ENCODE data around the gene IFNGR2. TPM values are rescaled to one million over a fixed set of nuclear protein-coding genes. Genes with fewer than 3 reads are reported as not detected.
"Not testable (repeated sequence)": the region's sequence is repeated elsewhere in the genome, so short reads cannot be mapped to it uniquely, and the experiment has no call there.

The IFNGR2 gene
- polyA plus RNA-seq, 10 donors = 52.0 to 76.1 (median 60.7) TPM

GRCh38 chr21:33433425-33434114 is 30.4 kb downstream of the IFNGR2 start:
- DNase-seq = no peak

GRCh38 chr21:33434770-33435360 is 31.7 kb downstream of the IFNGR2 start:
- peak in 1 of 3 donors; percentile 63 for DNase-seq

- no peak for DNase-seq
These were observed 33.9 kb downstream of the IFNGR2 start for GRCh38 chr21:33437140-33437539.

DNA sequence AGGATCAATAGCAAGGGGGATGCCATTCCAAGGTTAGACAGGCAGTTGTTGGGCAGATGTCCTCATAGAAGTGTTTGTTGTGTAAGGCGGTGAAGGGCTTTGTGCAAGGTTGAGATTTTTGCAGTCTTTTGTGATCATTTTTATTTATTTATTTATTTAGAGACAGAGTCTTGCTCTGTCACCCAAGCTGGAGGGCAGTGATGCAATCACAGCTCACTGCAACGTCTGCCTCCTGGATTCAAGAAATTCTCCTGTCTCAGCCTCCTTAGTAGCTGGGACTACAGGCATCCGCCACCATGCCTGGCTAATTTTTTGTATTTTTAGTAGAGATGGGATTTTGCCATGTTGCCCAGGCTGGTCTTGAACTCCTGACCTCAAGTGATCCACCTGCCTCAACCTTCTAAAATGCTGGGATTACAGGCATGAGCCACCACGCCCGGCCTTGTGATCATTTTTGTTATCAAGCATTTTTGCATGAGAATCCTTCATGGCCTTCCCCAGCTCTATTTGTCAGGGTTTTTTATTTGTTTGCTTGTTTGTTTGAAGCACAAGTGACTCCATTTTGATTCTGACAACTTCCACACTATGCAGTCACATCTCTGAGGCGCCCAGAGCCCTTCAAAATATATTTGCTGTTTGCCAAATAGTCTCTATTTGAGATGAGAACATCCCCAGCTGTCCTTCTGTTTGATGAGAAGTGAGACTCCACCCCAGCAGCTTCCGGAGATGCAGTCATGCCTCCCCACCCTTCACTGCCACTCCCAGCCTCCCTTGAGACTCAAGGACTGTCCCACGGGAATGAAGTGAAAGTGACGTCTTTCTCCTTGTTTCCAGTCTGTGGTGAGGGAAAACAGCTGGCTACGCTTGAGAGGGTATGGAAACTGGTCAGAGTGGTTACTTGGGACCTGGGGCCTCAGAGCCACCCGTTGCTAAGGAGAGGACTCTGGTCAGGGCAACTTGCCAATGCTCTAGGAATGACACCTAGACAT is 38.6 kb downstream of the IFNGR2 start:
- DNase-seq = peak in 1 of 3 donors; percentile 47

DNA sequence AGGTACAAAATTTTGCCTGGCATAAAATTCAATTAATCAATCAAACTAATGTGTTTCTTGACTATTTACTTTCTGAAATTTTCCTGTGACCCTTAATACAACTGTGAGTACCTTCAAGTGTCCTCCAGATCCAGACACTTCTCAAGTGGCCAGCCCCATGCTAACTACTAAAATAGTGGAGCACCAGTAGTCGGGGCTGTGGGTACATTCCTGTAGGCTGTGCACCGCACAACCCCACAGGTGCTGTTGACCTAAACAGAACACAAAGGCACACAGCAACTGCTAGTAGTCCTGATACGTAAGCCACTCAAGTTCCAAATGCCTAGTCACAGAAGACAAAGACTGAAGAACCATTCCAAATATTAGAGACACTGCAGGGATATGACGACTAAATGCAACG is 40.0 kb downstream of the IFNGR2 start:
- DNase-seq = no peak

- no peak for DNase-seq
These were observed 41.3 kb downstream of the IFNGR2 start for GRCh38 chr21:33444499-33444898.

- DNase-seq = not testable (repeated sequence)
These were observed 43.4 kb downstream of the IFNGR2 start for GRCh38 chr21:33446620-33447019.

DNA sequence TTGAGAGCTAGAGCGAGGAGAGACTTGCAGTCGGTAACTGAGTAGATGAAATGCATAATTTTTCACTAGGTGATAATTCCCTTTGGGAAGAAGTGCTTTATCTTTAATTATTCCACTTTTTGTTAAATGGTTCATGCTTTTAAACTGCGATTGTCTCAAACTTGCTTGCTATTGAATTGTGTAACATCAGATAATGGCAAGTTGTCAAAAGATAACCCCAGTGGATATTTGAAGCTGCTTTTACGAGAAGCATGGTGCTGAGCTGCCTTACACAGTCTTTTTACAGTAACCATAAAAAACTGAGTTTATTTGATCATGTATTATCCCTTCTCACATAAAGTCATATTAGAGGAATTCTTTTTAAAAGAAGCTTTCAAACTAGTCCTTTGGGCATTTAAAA is 46.4 kb downstream of the IFNGR2 start:
- DNase-seq = peak in 1 of 3 donors; percentile 41

- DNase-seq = no peak
These were observed 48.4 kb downstream of the IFNGR2 start for GRCh38 chr21:33451634-33452071.

- no peak for DNase-seq
These were observed 49.1 kb downstream of the IFNGR2 start for GRCh38 chr21:33452362-33452761.

GRCh38 chr21:33455686-33456446 is 52.7 kb downstream of the IFNGR2 start:
- DNase-seq = no peak

DNA sequence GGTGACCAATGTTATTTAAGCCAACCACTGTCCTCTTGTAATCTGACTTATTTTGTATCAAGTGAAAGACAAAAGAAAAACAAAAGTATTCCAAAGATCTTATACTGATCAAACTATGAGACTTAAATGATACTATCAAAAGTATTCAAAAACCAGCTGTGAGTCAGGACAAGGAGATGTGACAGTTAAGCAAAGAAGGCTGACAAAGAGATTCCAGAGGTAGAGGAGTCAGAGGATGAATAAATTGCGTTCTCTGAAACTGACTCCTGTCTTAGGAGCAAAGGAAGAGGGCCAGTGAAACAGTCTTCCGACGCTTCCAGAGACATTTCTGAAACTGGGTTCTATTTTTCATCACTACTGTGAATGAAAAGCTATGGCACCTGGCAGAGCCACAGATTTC is 55.6 kb downstream of the IFNGR2 start:
- no peak for DNase-seq

DNA sequence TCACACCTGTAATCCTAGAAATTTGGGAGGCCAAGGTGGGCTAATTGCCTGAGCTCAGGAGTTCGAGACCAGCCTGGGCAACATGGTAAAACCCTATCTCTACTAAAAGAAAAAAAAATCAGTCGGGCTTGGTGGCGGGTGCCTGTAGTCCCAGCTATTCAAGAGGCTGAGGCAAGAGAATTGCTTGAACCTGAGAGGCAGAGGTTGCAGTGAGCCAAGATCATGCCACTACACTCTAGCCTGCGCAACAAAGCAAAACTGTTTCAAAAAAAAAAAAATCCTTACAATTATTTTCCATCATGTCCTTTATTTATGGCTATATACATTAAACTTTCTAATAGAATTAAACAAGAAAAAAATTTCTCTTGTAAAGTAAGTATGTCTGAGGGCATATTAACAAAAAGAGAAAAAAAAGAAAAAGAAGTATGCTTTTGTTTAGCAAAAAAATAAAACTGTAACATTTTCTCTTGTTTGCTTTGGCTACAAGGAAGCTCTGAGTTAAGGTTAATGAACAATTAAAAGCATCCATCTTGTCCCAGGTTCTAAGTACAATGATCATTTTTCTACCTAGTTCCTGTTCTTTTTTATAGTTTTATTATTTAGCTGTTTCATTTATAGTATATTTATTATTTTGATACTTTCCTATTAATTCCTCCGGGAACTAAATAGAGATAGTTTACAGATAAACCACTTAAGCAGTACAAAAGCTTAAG is 58.5 kb downstream of the IFNGR2 start:
- DNase-seq = no peak

- not testable (repeated sequence) for DNase-seq
These were observed 66.0 kb downstream of the IFNGR2 start for GRCh38 chr21:33469183-33469582.

GRCh38 chr21:33470701-33471100 is 67.5 kb downstream of the IFNGR2 start:
- DNase-seq = no peak

GRCh38 chr21:33473344-33473743 is 70.1 kb downstream of the IFNGR2 start:
- no peak for DNase-seq

GRCh38 chr21:33477066-33477465 is 73.9 kb downstream of the IFNGR2 start:
- no peak for DNase-seq

DNA sequence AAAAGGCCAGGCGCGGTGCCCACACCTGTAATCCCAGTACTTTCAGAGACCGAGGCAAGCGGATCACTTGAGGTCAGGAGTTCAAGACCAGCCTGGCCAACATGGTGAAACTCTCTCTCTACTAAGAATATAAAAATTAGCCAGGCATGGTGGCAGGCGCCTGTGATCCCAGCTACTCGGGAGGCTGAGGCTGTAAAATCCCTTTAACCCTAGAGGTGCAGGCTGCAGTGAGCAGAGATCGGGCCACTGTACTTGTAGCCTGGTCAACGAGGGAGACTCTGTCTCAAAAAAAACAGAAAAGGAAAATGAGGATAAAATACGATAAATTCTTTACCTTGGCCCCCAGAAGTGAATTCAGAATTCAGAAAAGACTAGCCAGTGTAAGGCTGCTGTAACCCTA is 75.0 kb downstream of the IFNGR2 start:
- DNase-seq = no peak

DNA sequence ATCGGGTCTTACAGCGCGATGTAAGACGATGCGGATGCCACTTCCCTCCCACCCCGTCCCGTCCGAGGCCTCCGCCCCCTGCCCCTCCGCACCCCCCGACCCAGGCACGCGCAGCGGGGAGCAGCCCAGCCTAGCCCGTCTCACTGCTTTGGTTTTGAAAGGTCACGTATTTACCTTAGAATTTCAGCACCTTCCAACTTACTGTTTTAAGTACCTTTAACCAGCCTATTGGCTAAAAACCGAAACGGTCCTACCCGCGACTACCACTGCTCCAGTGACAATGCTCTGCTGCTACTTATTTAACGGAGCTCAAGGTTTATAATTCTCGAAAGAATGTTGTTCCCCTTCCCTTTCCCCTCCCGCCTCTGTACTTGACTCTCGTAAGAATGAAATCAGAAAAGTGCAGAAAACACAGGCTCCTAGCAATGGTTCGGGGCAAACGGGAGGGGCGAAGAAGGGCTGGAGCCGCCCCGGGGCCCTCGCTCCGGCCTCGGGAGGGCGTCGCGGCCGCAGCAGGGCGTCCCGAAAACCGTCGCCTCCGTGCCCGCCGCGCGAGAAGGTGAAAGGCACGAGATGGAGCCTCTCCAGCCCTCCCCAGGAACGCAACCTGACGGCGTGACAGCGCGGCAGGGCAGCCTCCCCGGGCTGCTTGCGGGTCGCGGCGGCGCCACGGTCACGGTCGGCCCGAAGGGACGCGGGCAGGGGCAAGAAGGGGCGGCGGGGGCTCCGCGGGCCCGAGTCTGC is 75.9 kb downstream of the IFNGR2 start:
- peak in 2 of 3 donors; percentile 14 to 37 for DNase-seq

Measured in muscle of back (tissue), 11 donors.